ENCODE data around the gene NRP1.

The NRP1 gene

GRCh38 chr10:33321516-33321915 lies 13.0 kb downstream of the NRP1 start:
- Histone ChIP-seq H3K9ac (ENCODE audit: low read length) (no peak overlapping the region), H2AFZ (ENCODE audit: low read length) (no peak overlapping the region), H3K27ac (ENCODE audit: low read length) (no peak overlapping the region), H3K27me3 (replicated peaks; ENCODE audit: insufficient read depth, low read length) (no peaks in the 10 kb centered on the region), H3K36me3 (replicated peaks; ENCODE audit: insufficient read depth, low read length) (no peaks in the 10 kb centered on the region), H3K4me3 (ENCODE audit: low read length) (no peak overlapping the region), H3K9me2 (replicated peaks; ENCODE audit: insufficient read depth, low read length) (no peaks in the 10 kb centered on the region), H3K4me1 (ENCODE audit: low read length) (no peaks in the 10 kb centered on the region), H3F3A (ENCODE audit: insufficient read depth, low read length) (no peaks in the 10 kb centered on the region), H4K20me1 (ENCODE audit: insufficient read depth, low read length) (no peaks in the 10 kb centered on the region), H3K9me3 (replicated peaks; ENCODE audit: insufficient read depth, low read length) (no peaks in the 10 kb centered on the region), H3K4me2 (ENCODE audit: low read depth, low read length) (no peak overlapping the region), H3K79me2 (ENCODE audit: low read length) (no peaks in the 10 kb centered on the region)
- DNase-seq = no peak
- TF ChIP-seq EZH2 (optimal IDR thresholded peaks at IDR 0.05; ENCODE audit: low read depth, low read length) (no peak), CTCF (IDR thresholded peaks at IDR 0.05; ENCODE audit: low read length) (no peak), EZH2phosphoT487 (IDR thresholded peaks at IDR 0.05; ENCODE audit: low read length) (no peak)

GRCh38 chr10:33320288-33320687 lies 14.2 kb downstream of the NRP1 start:
- Histone ChIP-seq H3K9ac (ENCODE audit: low read length) (no peak overlapping the region), H3K9me2 (replicated peaks; ENCODE audit: insufficient read depth, low read length) (no peaks in the 10 kb centered on the region), H3K4me1 (ENCODE audit: low read length) (no peaks in the 10 kb centered on the region), H3K4me2 (ENCODE audit: low read depth, low read length) (no peak overlapping the region), H3K79me2 (ENCODE audit: low read length) (no peaks in the 10 kb centered on the region), H2AFZ (ENCODE audit: low read length) (no peak overlapping the region), H3F3A (ENCODE audit: insufficient read depth, low read length) (no peaks in the 10 kb centered on the region), H3K27ac (ENCODE audit: low read length) (no peak overlapping the region), H3K9me3 (replicated peaks; ENCODE audit: insufficient read depth, low read length) (no peaks in the 10 kb centered on the region), H3K27me3 (replicated peaks; ENCODE audit: insufficient read depth, low read length) (no peaks in the 10 kb centered on the region), H3K36me3 (replicated peaks; ENCODE audit: insufficient read depth, low read length) (no peaks in the 10 kb centered on the region), H3K4me3 (ENCODE audit: low read length) (no peak overlapping the region), H4K20me1 (ENCODE audit: insufficient read depth, low read length) (no peaks in the 10 kb centered on the region)
- no peak for TF ChIP-seq EZH2phosphoT487 (IDR thresholded peaks at IDR 0.05; ENCODE audit: low read length)
- no peak for TF ChIP-seq CTCF (IDR thresholded peaks at IDR 0.05; ENCODE audit: low read length)
- TF ChIP-seq EZH2 (optimal IDR thresholded peaks at IDR 0.05; ENCODE audit: low read depth, low read length) = no peak
- DNase-seq = no peak

DNA sequence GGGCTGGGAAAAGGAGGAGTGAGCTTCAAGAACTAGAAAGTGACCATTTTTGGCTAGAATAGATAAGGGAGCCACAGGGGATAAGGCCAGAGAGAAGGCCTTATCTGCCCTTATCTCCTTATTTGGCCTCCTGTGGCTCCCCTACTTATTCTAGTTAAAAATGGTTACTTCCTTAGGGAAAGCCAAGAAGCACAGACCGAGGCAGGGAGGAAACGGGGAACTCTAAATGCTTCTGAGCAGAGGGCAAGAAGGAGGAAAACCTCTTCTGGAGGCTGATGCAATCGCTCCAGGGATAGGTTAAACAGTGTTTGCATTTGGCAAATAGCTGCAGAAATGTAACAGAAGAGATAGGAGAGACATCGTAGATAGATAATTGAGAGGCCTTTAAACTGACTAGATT lies 18.6 kb downstream of the NRP1 start:
- H3K27ac ChIP-seq (ENCODE audit: low read length) = no peak overlapping the region
- H3K9me3 ChIP-seq (replicated peaks; ENCODE audit: insufficient read depth, low read length) = no peaks in the 10 kb centered on the region
- no peaks in the 10 kb centered on the region for H3K27me3 ChIP-seq (replicated peaks; ENCODE audit: insufficient read depth, low read length)
- H3F3A ChIP-seq (ENCODE audit: insufficient read depth, low read length) = no peaks in the 10 kb centered on the region
- no peaks in the 10 kb centered on the region for H3K9me2 ChIP-seq (replicated peaks; ENCODE audit: insufficient read depth, low read length)
- TF ChIP-seq CTCF (IDR thresholded peaks at IDR 0.05; ENCODE audit: low read length) (no peak), EZH2 (optimal IDR thresholded peaks at IDR 0.05; ENCODE audit: low read depth, low read length) (no peak), EZH2phosphoT487 (IDR thresholded peaks at IDR 0.05; ENCODE audit: low read length) (no peak)
- no peak overlapping the region for H3K4me2 ChIP-seq (ENCODE audit: low read depth, low read length)
- DNase-seq = no peak
- no peaks in the 10 kb centered on the region for H3K4me1 ChIP-seq (ENCODE audit: low read length)
- H3K9ac ChIP-seq (ENCODE audit: low read length) = no peak overlapping the region
- no peaks in the 10 kb centered on the region for H3K79me2 ChIP-seq (ENCODE audit: low read length)
- H3K36me3 ChIP-seq (replicated peaks; ENCODE audit: insufficient read depth, low read length) = no peaks in the 10 kb centered on the region
- H2AFZ ChIP-seq (ENCODE audit: low read length) = no peak overlapping the region
- no peak overlapping the region for H3K4me3 ChIP-seq (ENCODE audit: low read length)
- H4K20me1 ChIP-seq (ENCODE audit: insufficient read depth, low read length) = no peaks in the 10 kb centered on the region
